NB4 (cell line): ENCODE measurements around the gene SPOCK2.

Experiments used
- DNase-seq: peaks from one replicate; pipeline ENCODE4 v3.0.0; 2010; ENCODE audit warnings: low read depth
- H3K4me3 ChIP-seq: one replicate; pipeline ENCODE4 v1.5.1; 2011; ENCODE audit warnings: mild to moderate bottlenecking, low read depth, low read length, moderate library complexity
- CTCF ChIP-seq: IDR thresholded peaks from one replicate; pipeline ENCODE4 v1.5.1; 2012; ENCODE audit warnings: low read depth, low read length
- MAX ChIP-seq: IDR thresholded peaks from 2 replicates; pipeline ENCODE4 v1.6.1; 2011; ENCODE audit warnings: low read depth, low read length
- MYC ChIP-seq: IDR thresholded peaks from 2 replicates; pipeline ENCODE4 v1.6.1; 2011; ENCODE audit warnings: low read depth, low read length
- POLR2A ChIP-seq: IDR thresholded peaks from 2 replicates; pipeline ENCODE4 v1.6.1; 2011; ENCODE audit warnings: mild to moderate bottlenecking; ENCODE audit not compliant: insufficient read length; ENCODE audit errors: extremely low read depth

SPOCK2 gene

GRCh38 chr10:72029414-72029813 lies 58.9 kb downstream of the SPOCK2 start:
- TF ChIP-seq CTCF: no peak
- no peak for TF ChIP-seq POLR2A
- no peak for TF ChIP-seq MAX
- no peak for TF ChIP-seq MYC
- no peak for DNase-seq
- H3K4me3 ChIP-seq: no peak overlapping the region

GRCh38 chr10:72027498-72027897 lies 60.9 kb downstream of the SPOCK2 start:
- no peak for DNase-seq
- TF ChIP-seq MAX: no peak
- TF ChIP-seq POLR2A: no peak
- no peak for TF ChIP-seq MYC
- no peak for TF ChIP-seq CTCF
- H3K4me3 ChIP-seq: no peak overlapping the region

- no peak overlapping the region for H3K4me3 ChIP-seq
- TF ChIP-seq MAX: no peak
- TF ChIP-seq CTCF: no peak
- TF ChIP-seq POLR2A: no peak
- DNase-seq: no peak
These were observed 61.9 kb downstream of the SPOCK2 start for GRCh38 chr10:72026278-72027111.

GRCh38 chr10:72025832-72026231 lies 62.5 kb downstream of the SPOCK2 start:
- no peak overlapping the region for H3K4me3 ChIP-seq
- no peak for DNase-seq
- no peak for TF ChIP-seq MAX
- TF ChIP-seq MYC: no peak
- no peak for TF ChIP-seq POLR2A
- no peak for TF ChIP-seq CTCF

- no peak overlapping the region for H3K4me3 ChIP-seq
- DNase-seq: no peak
- TF ChIP-seq CTCF (no peak), MAX (no peak), POLR2A (no peak), MYC (no peak)
These were observed 63.0 kb downstream of the SPOCK2 start for GRCh38 chr10:72025400-72025799.
